Liver (tissue), 9 donors: ENCODE measurements around the gene SUPT5H. TPM values are rescaled to one million over a fixed set of nuclear protein-coding genes. Genes with fewer than 3 reads are reported as not detected.

ENCODE experiments used
- DNase-seq: peaks from one replicate; pipeline ENCODE4 v3.0.0-alpha.2; 2017; ENCODE audit warnings: low spot score
- H3K27ac ChIP-seq, 2 donors: one replicate each; pipeline ENCODE4 v1.7.0; 2013; ENCODE audit warnings: inconsistent platforms in 2 of 2, low read length in 2 of 2, control low read depth in 1 of 2, low read depth in 1 of 2, mild to moderate bottlenecking in 1 of 2
- H3K27me3 ChIP-seq, 4 donors: one replicate each; pipeline versions ENCODE4 v1.6.1 to v1.7.0; 2013; ENCODE audit warnings: low read length in 3 of 4, inconsistent platforms in 1 of 4, mild to moderate bottlenecking in 1 of 4, moderate library complexity in 1 of 4; ENCODE audit not compliant: control insufficient read depth in 4 of 4, insufficient read depth in 4 of 4
- H3K36me3 ChIP-seq, 4 donors: one replicate each; pipeline versions ENCODE4 v1.6.1 to v1.7.0; 2013; ENCODE audit warnings: low read length in 3 of 4, mild to moderate bottlenecking in 3 of 4, low read depth in 1 of 4, moderate library complexity in 1 of 4; ENCODE audit not compliant: control insufficient read depth in 4 of 4, insufficient read depth in 3 of 4
- H3K4me1 ChIP-seq, 4 donors: one replicate each; pipeline versions ENCODE4 v1.6.1 to v1.7.0; 2013; ENCODE audit warnings: low read length in 3 of 4, mild to moderate bottlenecking in 3 of 4, moderate library complexity in 1 of 4; ENCODE audit not compliant: control insufficient read depth in 4 of 4, insufficient read depth in 4 of 4
- H3K4me3 ChIP-seq, 3 donors: one replicate each; pipeline versions ENCODE4 v1.6.1 to v1.7.0; 2013; ENCODE audit warnings: low read length in 3 of 3, control low read depth in 1 of 3, low read depth in 1 of 3, mild to moderate bottlenecking in 1 of 3
- H3K9ac ChIP-seq, 2 donors: one replicate each; pipeline ENCODE4 v1.7.0; 2013; ENCODE audit warnings: low read length in 2 of 2, mild to moderate bottlenecking in 2 of 2, moderate library complexity in 2 of 2, control low read depth in 1 of 2, low read depth in 1 of 2
- H3K9me3 ChIP-seq, 4 donors: one replicate each; pipeline versions ENCODE4 v1.6.1 to v1.7.0; 2013; ENCODE audit warnings: low read length in 3 of 4; ENCODE audit not compliant: control insufficient read depth in 4 of 4
- ATF3 ChIP-seq: IDR thresholded peaks from 2 replicates; pipeline ENCODE4 v1.6.1; 2016; ENCODE audit warnings: antibody characterized with exemption
- CTCF ChIP-seq: fragments of 150-350 bp; IDR thresholded peaks from 2 replicates; pipeline ENCODE4 v1.5.1; 2017; ENCODE audit warnings: improper control_type of control experiment, low read depth, low read length; ENCODE audit not compliant: missing input control
- EGR1 ChIP-seq, 2 donors: IDR thresholded peaks; 2 replicates each; pipeline ENCODE4 v1.6.1; 2016 to 2018; ENCODE audit warnings: antibody characterized with exemption in 2 of 2, low read depth in 2 of 2
- FOXA1 ChIP-seq: IDR thresholded peaks from 2 replicates; pipeline ENCODE4 v1.6.1; 2016; ENCODE audit warnings: antibody characterized with exemption
- FOXA2 ChIP-seq: IDR thresholded peaks from 2 replicates; pipeline ENCODE4 v1.6.1; 2016; ENCODE audit warnings: antibody characterized with exemption
- GABPA ChIP-seq, 2 donors: IDR thresholded peaks in 1 of 2; conservative IDR thresholded peaks in 1 of 2; 2 replicates each; pipeline ENCODE4 v1.6.1; 2016; ENCODE audit warnings: antibody characterized with exemption in 2 of 2, mild to moderate bottlenecking in 1 of 2, moderate library complexity in 1 of 2
- HNF4A ChIP-seq, 2 donors: conservative IDR thresholded peaks; 2 replicates each; pipeline ENCODE4 v1.6.1; 2016; ENCODE audit warnings: antibody characterized with exemption in 2 of 2, mild to moderate bottlenecking in 2 of 2
- HNF4G ChIP-seq: IDR thresholded peaks from 2 replicates; pipeline ENCODE4 v1.6.1; 2016; ENCODE audit warnings: antibody characterized with exemption
- JUND ChIP-seq, 2 donors: IDR thresholded peaks; 2 replicates each; pipeline ENCODE4 v1.6.1; 2016; ENCODE audit warnings: antibody characterized with exemption in 2 of 2
- NR2F2 ChIP-seq: IDR thresholded peaks from 2 replicates; pipeline ENCODE4 v1.6.1; 2016; ENCODE audit warnings: antibody characterized with exemption
- RAD21 ChIP-seq, 2 donors: IDR thresholded peaks; 2 replicates each; pipeline ENCODE4 v1.6.1; 2016; ENCODE audit warnings: antibody characterized with exemption in 2 of 2, mild to moderate bottlenecking in 2 of 2
- REST ChIP-seq: IDR thresholded peaks from 2 replicates; pipeline ENCODE4 v1.6.1; 2016; ENCODE audit warnings: antibody characterized with exemption, mild to moderate bottlenecking
- RXRA ChIP-seq, 2 donors: IDR thresholded peaks; 2 replicates each; pipeline ENCODE4 v1.6.1; 2017 to 2018; ENCODE audit warnings: antibody characterized with exemption in 2 of 2, mild to moderate bottlenecking in 1 of 2
- SP1 ChIP-seq: IDR thresholded peaks from 2 replicates; pipeline ENCODE4 v1.6.1; 2018; ENCODE audit warnings: antibody characterized with exemption, mild to moderate bottlenecking
- TAF1 ChIP-seq: conservative IDR thresholded peaks from 2 replicates; pipeline ENCODE4 v1.6.1; 2016; ENCODE audit warnings: antibody characterized with exemption, mild to moderate bottlenecking
- YY1 ChIP-seq: IDR thresholded peaks from 2 replicates; pipeline ENCODE4 v1.6.1; 2016; ENCODE audit warnings: antibody characterized with exemption, mild to moderate bottlenecking
- WGBS: extraction: QIAGEN DNeasy Blood & Tissue Kit; methylation state at CpG from one replicate; pipeline ENCODE4 v1.1.7; 2013; 5-methylcytosine and 5-hydroxymethylcytosine counted together
- polyA plus RNA-seq, 2 donors: library from polyadenylated mRNA; stranded (reverse) in 1 of 2; unstranded in 1 of 2; fragments of 200-250 nt in 1 of 2; fragments of >200 nt in 1 of 2; fragmentation: Nextera tagmentation in 1 of 2; extraction: Ambion mirVana in 1 of 2; gene quantifications; one replicate each; pipeline versions ENCODE4 v1.2.1 to v1.2.3, GENCODE V29; 2013 to 2015
- total RNA-seq, 2 donors: library from RNA; depleted of rRNA; stranded (reverse); fragments of >200 nt; gene quantifications; one replicate each; pipeline ENCODE4 v1.2.3, GENCODE V29; 2014
- TF ChIP-seq, protein P1 (sequence below): IDR thresholded peaks from 2 replicates; pipeline ENCODE4 v1.6.1; 2016; ENCODE audit warnings: antibody characterized with exemption
- TF ChIP-seq, protein P2 (sequence below): IDR thresholded peaks from 2 replicates; pipeline ENCODE4 v1.6.1; 2016; ENCODE audit warnings: antibody characterized with exemption
- donor health status: healthy.
- donor health status: healthy.
- donor health status: healthy.
- donor health status: healthy.
- donor health status: healthy.

SUPT5H gene
- total and polyA plus RNA-seq, 4 donors, result 19.3 to 52.5 (median 45.2) TPM

DNA sequence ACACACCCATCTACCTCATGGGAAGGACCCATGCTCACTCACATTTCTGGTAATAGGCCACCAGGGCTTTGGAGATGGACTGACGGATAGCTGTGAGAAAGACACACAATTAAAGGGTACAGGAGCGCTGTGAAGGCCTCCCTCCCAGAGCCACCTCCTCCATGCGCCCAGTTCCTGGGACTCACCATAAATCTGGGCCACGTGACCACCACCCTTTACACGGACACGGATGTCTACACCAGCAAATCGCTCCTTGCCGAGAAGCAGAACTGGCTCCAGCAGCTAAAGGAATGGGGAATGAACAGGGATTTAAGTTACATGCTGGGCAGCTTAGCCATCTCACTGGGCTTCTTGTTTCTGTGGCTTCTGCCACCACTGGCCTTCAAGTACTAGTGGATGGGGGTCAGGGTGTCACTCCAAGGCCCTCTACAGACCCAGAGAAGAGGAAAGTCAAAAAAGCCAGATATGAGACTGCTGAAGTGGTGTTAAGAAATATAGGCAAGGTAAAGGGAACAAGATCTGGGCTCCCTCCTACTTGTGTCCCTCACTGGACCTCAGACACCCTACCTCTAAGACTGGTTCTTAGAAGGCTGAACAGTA is 11.8 kb upstream of the SUPT5H start (continued):
- TF ChIP-seq, protein P1, sequence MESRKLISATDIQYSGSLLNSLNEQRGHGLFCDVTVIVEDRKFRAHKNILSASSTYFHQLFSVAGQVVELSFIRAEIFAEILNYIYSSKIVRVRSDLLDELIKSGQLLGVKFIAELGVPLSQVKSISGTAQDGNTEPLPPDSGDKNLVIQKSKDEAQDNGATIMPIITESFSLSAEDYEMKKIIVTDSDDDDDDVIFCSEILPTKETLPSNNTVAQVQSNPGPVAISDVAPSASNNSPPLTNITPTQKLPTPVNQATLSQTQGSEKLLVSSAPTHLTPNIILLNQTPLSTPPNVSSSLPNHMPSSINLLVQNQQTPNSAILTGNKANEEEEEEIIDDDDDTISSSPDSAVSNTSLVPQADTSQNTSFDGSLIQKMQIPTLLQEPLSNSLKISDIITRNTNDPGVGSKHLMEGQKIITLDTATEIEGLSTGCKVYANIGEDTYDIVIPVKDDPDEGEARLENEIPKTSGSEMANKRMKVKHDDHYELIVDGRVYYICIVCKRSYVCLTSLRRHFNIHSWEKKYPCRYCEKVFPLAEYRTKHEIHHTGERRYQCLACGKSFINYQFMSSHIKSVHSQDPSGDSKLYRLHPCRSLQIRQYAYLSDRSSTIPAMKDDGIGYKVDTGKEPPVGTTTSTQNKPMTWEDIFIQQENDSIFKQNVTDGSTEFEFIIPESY, result no peak
- TF ChIP-seq JUND (IDR thresholded peaks at IDR 0.05) (no peak), NR2F2 (no peak)

DNA sequence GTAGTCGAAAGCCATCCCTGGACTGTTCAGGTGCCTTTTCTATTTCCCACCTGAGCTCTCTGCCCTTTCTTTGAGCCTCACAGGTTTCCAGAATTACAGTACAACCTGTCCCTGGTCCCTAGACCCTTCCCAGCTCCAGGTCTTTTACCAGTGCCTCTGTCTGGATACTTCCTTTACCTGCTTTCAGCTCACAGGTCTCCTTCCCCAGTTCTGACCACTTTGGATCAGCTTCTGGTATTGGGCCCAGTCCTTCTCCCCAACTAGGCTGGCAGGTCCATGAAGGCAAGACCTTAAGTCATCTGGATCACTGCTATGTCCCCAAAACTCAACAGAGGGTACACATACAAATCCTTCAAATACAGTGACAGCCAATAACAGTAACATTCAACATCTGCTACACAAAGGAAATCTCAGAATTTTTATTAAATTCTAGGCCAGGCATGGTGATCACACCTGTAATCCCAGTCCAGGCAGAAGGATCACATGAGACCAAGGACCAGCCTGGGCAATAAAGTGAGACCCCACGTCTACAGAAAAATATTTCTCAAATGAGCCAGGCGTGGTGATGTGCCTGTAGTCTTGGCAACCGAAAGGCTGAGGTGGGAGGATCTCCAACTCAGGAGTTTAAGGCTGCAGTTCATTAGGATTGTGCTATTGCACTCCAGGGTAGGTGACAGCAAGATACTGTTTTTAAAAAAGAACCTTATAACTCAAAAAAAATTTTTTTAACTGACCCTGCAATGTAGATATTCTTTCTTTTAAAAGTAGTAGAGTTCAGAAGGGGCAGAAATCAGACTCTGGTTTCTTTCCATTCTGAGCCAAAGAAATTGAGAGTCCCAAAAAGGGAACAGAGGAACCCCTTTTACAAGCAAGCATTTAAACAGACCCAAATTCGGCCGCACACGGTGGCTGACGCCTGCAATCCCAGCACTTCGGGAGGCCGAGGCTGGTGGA is 11.0 kb upstream of the SUPT5H start:
- 60% methylated on average over 10 of the region's 10 CpGs for WGBS
- Histone ChIP-seq H3K9ac (peak overlapping the region; percentile 46 to 79), H3K4me3 (peak overlapping the region; percentile 77 to 90 (median 81)), H3K27ac (peak overlapping the region in 1 of 2 donors; percentile 23), H3K4me1 (peaks cover 4 to 27% (median 17%) of the 10 kb centered on the region in 4 donors), H3K27me3 (no peaks in the 10 kb centered on the region), H3K36me3 (peaks cover 15 to 24% (median 17%) of the 10 kb centered on the region in 4 donors), H3K9me3 (no peaks in the 10 kb centered on the region)
- no peak for DNase-seq
- TF ChIP-seq TAF1 (no peak), JUND (IDR thresholded peaks at IDR 0.05) (no peak), RXRA (IDR thresholded peaks at IDR 0.05) (no peak), RAD21 (IDR thresholded peaks at IDR 0.05) (no peak), NR2F2 (no peak), HNF4A (conservative IDR thresholded peaks at IDR 0.05) (no peak), FOXA2 (no peak), EGR1 (IDR thresholded peaks at IDR 0.05; ENCODE audit: low read depth in 2 of 2) (no peak), CTCF (no peak), YY1 (no peak), GABPA (IDR thresholded peaks at IDR 0.05 in 1 of 2, conservative IDR thresholded peaks at IDR 0.05 in 1 of 2) (no peak), FOXA1 (no peak), HNF4G (no peak), SP1 (no peak), ATF3 (no peak), REST (no peak)
- TF ChIP-seq, protein P2, sequence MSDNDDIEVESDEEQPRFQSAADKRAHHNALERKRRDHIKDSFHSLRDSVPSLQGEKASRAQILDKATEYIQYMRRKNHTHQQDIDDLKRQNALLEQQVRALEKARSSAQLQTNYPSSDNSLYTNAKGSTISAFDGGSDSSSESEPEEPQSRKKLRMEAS, result no peak
- TF ChIP-seq, protein P1, result no peak
